IMR-90 (cell line): ENCODE measurements around the gene EIF1AX. TPM values are rescaled to one million over a fixed set of nuclear protein-coding genes. Genes with fewer than 3 reads are reported as not detected.

Experiments used
- ATAC-seq: fragments of 200-7000 bp; cut with Tn5 transposase; 2 replicates; pipeline ENCODE4 v1.9.1; 2020; ENCODE audit warnings: low read depth, mild to moderate bottlenecking, moderate library complexity
- BruUV-seq: library from RNA; stranded (reverse); fragments of 400-500 nt; replicated peaks from 2 replicates; lab custom pipeline; 2021; lab: Mats Ljungman, UMichigan
- CTCF ChIA-PET: fragments of 300-600 bp; formaldehyde crosslinking; extraction: SDS; loops from one replicate; lab custom pipeline; 2021; ENCODE audit warnings: antibody characterized with exemption; lab: Yijun Ruan, JAX
- POLR2A ChIA-PET: fragments of 300-600 bp; sonication (Branson Sonifier 250); formaldehyde crosslinking; loops from one replicate; lab custom pipeline; 2022; ENCODE audit warnings: antibody characterized with exemption; ENCODE audit not compliant: unreplicated experiment; lab: Charles Lee
- DNase-seq: peaks from one replicate; pipeline ENCODE4 v3.0.0; 2013
- H2AFZ ChIP-seq: replicated peaks from 2 replicates; pipeline ENCODE3; 2013; ENCODE audit warnings: low read length, mild to moderate bottlenecking; ENCODE audit not compliant: poor library complexity
- H2AK5ac ChIP-seq: 2 replicates; pipeline ENCODE4 v1.6.1; 2013; ENCODE audit warnings: low read depth, low read length, inconsistent platforms
- H2AK9ac ChIP-seq: replicated peaks from 2 replicates; pipeline ENCODE3; 2013; ENCODE audit warnings: mild to moderate bottlenecking, low read depth, low read length, moderate library complexity; ENCODE audit not compliant: poor library complexity
- H2BK120ac ChIP-seq: 2 replicates; pipeline ENCODE4 v1.6.1; 2013; ENCODE audit warnings: low read depth, low read length, inconsistent platforms
- H2BK15ac ChIP-seq: 3 replicates; pipeline ENCODE4 v1.6.1; 2013; ENCODE audit warnings: low read depth, low read length, inconsistent platforms
- H2BK20ac ChIP-seq: 2 replicates; pipeline ENCODE4 v1.6.1; 2013; ENCODE audit warnings: low read depth, mild to moderate bottlenecking, inconsistent platforms, low read length, moderate library complexity
- H2BK5ac ChIP-seq: 2 replicates; pipeline ENCODE4 v1.6.1; 2013; ENCODE audit warnings: mild to moderate bottlenecking, low read depth, low read length, inconsistent platforms; ENCODE audit not compliant: poor library complexity, severe bottlenecking
- H3K14ac ChIP-seq: replicated peaks from 2 replicates; pipeline ENCODE4 v1.6.1; 2013; ENCODE audit warnings: low read depth, low read length, inconsistent platforms
- H3K18ac ChIP-seq: 2 replicates; pipeline ENCODE4 v1.6.1; 2013; ENCODE audit warnings: low read depth, low read length, control low read depth
- H3K23ac ChIP-seq: 2 replicates; pipeline ENCODE4 v1.6.1; 2013; ENCODE audit warnings: low read depth, low read length, inconsistent platforms
- H3K27ac ChIP-seq: 2 replicates; pipeline ENCODE4 v1.5.1; 2013; ENCODE audit warnings: mild to moderate bottlenecking, control low read depth, low read length; ENCODE audit not compliant: insufficient read depth
- H3K27me3 ChIP-seq: 2 replicates; pipeline ENCODE4 v1.6.1; 2013; ENCODE audit warnings: low read length; ENCODE audit not compliant: control insufficient read depth, insufficient read depth
- H3K36me3 ChIP-seq: 2 replicates; pipeline ENCODE4 v1.6.1; 2013; ENCODE audit warnings: low read length, mixed read lengths; ENCODE audit not compliant: control insufficient read depth, insufficient read depth
- H3K4ac ChIP-seq: 2 replicates; pipeline ENCODE4 v1.6.1; 2013; ENCODE audit warnings: low read depth, low read length, inconsistent platforms
- H3K4me1 ChIP-seq: 2 replicates; pipeline ENCODE4 v1.6.1; 2013; ENCODE audit warnings: low read length, mixed read lengths; ENCODE audit not compliant: control insufficient read depth, insufficient read depth
- H3K4me2 ChIP-seq: 2 replicates; pipeline ENCODE4 v1.6.1; 2013; ENCODE audit warnings: low read depth, mild to moderate bottlenecking, control low read depth, low read length, moderate library complexity
- H3K4me3 ChIP-seq: 2 replicates; pipeline ENCODE4 v1.5.1; 2013; ENCODE audit warnings: low read depth, mild to moderate bottlenecking, control low read depth, low read length, moderate library complexity; ENCODE audit not compliant: insufficient read depth
- H3K56ac ChIP-seq: 2 replicates; pipeline ENCODE4 v1.6.1; 2013; ENCODE audit warnings: low read length, inconsistent platforms; ENCODE audit not compliant: insufficient read depth; ENCODE audit errors: extremely low read depth
- H3K79me1 ChIP-seq, 2 experiments: 2 replicates each; pipeline ENCODE4 v1.6.1; 2013; ENCODE audit warnings: low read length in 2 of 2, inconsistent platforms in 1 of 2, low read depth in 1 of 2
- H3K9ac ChIP-seq: 2 replicates; pipeline ENCODE4 v1.6.1; 2013; ENCODE audit warnings: low read depth, low read length, control low read depth
- H3K9me1 ChIP-seq: 2 replicates; pipeline ENCODE4 v1.6.1; 2013; ENCODE audit warnings: low read length, inconsistent platforms; ENCODE audit not compliant: insufficient read depth
- H3K9me3 ChIP-seq: 2 replicates; pipeline ENCODE4 v1.6.1; 2013; ENCODE audit warnings: low read length; ENCODE audit not compliant: control insufficient read depth, insufficient read depth
- H4K20me1 ChIP-seq: 2 replicates; pipeline ENCODE4 v1.6.1; 2013; ENCODE audit warnings: low read length, inconsistent platforms; ENCODE audit not compliant: insufficient read depth
- H4K5ac ChIP-seq: 2 replicates; pipeline ENCODE4 v1.6.1; 2013; ENCODE audit warnings: mild to moderate bottlenecking, low read depth, low read length, control low read depth
- H4K8ac ChIP-seq, 2 experiments: 2 replicates each; pipeline ENCODE4 v1.6.1; 2013; ENCODE audit warnings: low read depth in 2 of 2, low read length in 2 of 2, control low read depth in 1 of 2, inconsistent platforms in 1 of 2
- H4K91ac ChIP-seq: 2 replicates; pipeline ENCODE4 v1.6.1; 2013; ENCODE audit warnings: low read depth, low read length, inconsistent platforms; ENCODE audit not compliant: insufficient read depth
- BHLHE40 ChIP-seq: fragments of 150-350 bp; IDR thresholded peaks from 2 replicates; pipeline ENCODE4 v1.6.1; 2016; ENCODE audit warnings: mild to moderate bottlenecking, low read depth, low read length
- CEBPB ChIP-seq: IDR thresholded peaks from 2 replicates; pipeline ENCODE4 v1.6.1; 2012; ENCODE audit warnings: low read depth, low read length, improper control_type of control experiment
- CHD1 ChIP-seq: IDR thresholded peaks from 2 replicates; pipeline ENCODE4 v1.6.1; 2012; ENCODE audit warnings: low read depth, low read length, improper control_type of control experiment
- FOS ChIP-seq: fragments of 150-350 bp; IDR thresholded peaks from 2 replicates; pipeline ENCODE4 v1.6.1; 2016; ENCODE audit warnings: low read depth, low read length
- MAFK ChIP-seq: IDR thresholded peaks from 2 replicates; pipeline ENCODE4 v1.6.1; 2012; ENCODE audit warnings: low read depth, low read length, improper control_type of control experiment
- MAZ ChIP-seq: IDR thresholded peaks from 2 replicates; pipeline ENCODE4 v1.6.1; 2012; ENCODE audit warnings: low read depth, mild to moderate bottlenecking, low read length, improper control_type of control experiment, moderate library complexity, borderline replicate concordance
- MXI1 ChIP-seq: IDR thresholded peaks from 2 replicates; pipeline ENCODE4 v1.6.1; 2012; ENCODE audit warnings: low read depth, mild to moderate bottlenecking, low read length, moderate library complexity, borderline replicate concordance
- NFE2L2 ChIP-seq: fragments of 150-350 bp; IDR thresholded peaks from 2 replicates; pipeline ENCODE4 v1.6.1; 2016; ENCODE audit warnings: low read depth, mild to moderate bottlenecking, low read length
- POLR2A ChIP-seq: IDR thresholded peaks from 2 replicates; pipeline ENCODE4 v1.6.1; 2012; ENCODE audit warnings: mild to moderate bottlenecking, low read depth, low read length
- RAD21 ChIP-seq: IDR thresholded peaks from 2 replicates; pipeline ENCODE4 v1.6.1; 2012; ENCODE audit warnings: low read length, improper control_type of control experiment
- RCOR1 ChIP-seq: IDR thresholded peaks from 2 replicates; pipeline ENCODE4 v1.6.1; 2012; ENCODE audit warnings: mild to moderate bottlenecking, low read length, improper control_type of control experiment; ENCODE audit not compliant: insufficient replicate concordance
- RFX5 ChIP-seq: IDR thresholded peaks from 2 replicates; pipeline ENCODE4 v1.8.0; 2012; ENCODE audit warnings: low read depth, mild to moderate bottlenecking, low read length, moderate library complexity
- SMC3 ChIP-seq: fragments of 150-350 bp; IDR thresholded peaks from 2 replicates; pipeline ENCODE4 v1.6.1; 2016; ENCODE audit warnings: low read depth, mild to moderate bottlenecking, antibody characterized with exemption, low read length, moderate library complexity
- WGBS, 2 experiments: methylation state at CpG; one replicate each; pipeline versions ENCODE4 v1.1.5 to v1.1.7; 2013; ENCODE audit warnings: missing lambda C conversion rate in 2 of 2; ENCODE audit not compliant: insufficient read length in 1 of 2; ENCODE audit errors: extremely low coverage in 2 of 2; 5-methylcytosine and 5-hydroxymethylcytosine counted together
- dilution Hi-C: fragments of 300-500 bp; cut with HindIII; formaldehyde crosslinking; loops from one replicate; pipeline ENCODE4 v1.14.3; 2018; ENCODE audit warnings: low sequenced_read_pairs; ENCODE audit not compliant: unreplicated experiment
- in situ Hi-C: fragments of 300-500 bp; cut with MboI; formaldehyde crosslinking; loops from 3 replicates; pipeline ENCODE4 v1.14.3; 2019; ENCODE audit warnings: low sequenced_read_pairs, inconsistent platforms, mixed read lengths
- intact Hi-C: fragments of 100-400 bp; cut with micrococcal nuclease; formaldehyde crosslinking; loops from 2 replicates; pipeline ENCODE4 v1.10.0; 2022
- polyA plus RNA-seq, 3 experiments: library from polyadenylated mRNA; depleted of rRNA; stranded (reverse); fragments of >200 nt; gene quantifications; 2 replicates each; pipeline ENCODE4 v1.2.3, GENCODE V29; 2012; ENCODE audit warnings: low replicate concordance in 1 of 3
- total RNA-seq: library from RNA; depleted of rRNA; stranded (reverse); fragments of >200 nt; gene quantifications from 2 replicates; pipeline ENCODE4 v1.2.3, GENCODE V29; 2012
- TF ChIP-seq, protein P1 (sequence below): fragments of 150-350 bp; IDR thresholded peaks from 2 replicates; pipeline ENCODE4 v1.6.1; 2016; ENCODE audit warnings: low read depth, mild to moderate bottlenecking, low read length, moderate library complexity, borderline replicate concordance
- TF ChIP-seq, protein P2 (sequence below): conservative IDR thresholded peaks from 2 replicates; pipeline ENCODE4 v1.5.1; 2012; ENCODE audit warnings: mild to moderate bottlenecking, low read depth, low read length, improper control_type of control experiment
- TF ChIP-seq, protein P3 (sequence below): fragments of 150-350 bp; IDR thresholded peaks from 2 replicates; pipeline ENCODE4 v1.6.1; 2017; ENCODE audit warnings: mild to moderate bottlenecking, antibody characterized with exemption, low read length, low read depth

Gene EIF1AX
- total and polyA plus RNA-seq, 2 of the 4 experiments (the other 2 are of a cell fraction), result 12.2 to 44.5 TPM

DNA sequence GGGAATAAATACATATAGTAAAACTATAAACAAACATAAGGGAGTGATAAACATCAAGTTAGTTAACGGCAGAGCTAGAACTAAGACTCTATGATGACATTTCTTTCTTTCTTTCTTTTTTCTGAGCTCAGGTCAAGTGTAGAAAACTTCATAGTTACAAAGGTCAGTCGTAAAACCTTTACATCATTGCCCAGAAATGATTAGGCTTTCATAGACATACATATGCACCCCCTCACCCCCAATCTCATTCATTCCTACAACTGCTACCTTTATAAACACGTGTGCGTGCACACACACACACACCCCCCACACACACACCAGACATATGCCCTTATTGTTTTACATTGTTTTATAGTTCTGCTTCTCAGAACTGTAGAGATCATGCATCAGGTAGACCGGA, 5.7 kb downstream of the EIF1AX start:
- H2BK120ac ChIP-seq, result no peak overlapping the region
- peaks cover 12 to 16% of the 10 kb centered on the region in 2 experiments for H3K79me1 ChIP-seq
- dilution Hi-C loops (no loop called here), intact Hi-C loops (no loop called here), in situ Hi-C loops (no loop called here)
- POLR2A ChIA-PET, result no interaction called here
- no peak overlapping the region for H2AK9ac ChIP-seq
- no peak overlapping the region for H3K4me3 ChIP-seq
- H3K36me3 ChIP-seq, result peaks cover 29% of the 10 kb centered on the region
- no peak for TF ChIP-seq SMC3
- TF ChIP-seq MAFK, result no peak
- TF ChIP-seq MXI1, result no peak
- no peak for TF ChIP-seq BHLHE40
- no peak for TF ChIP-seq CHD1
- no peak for TF ChIP-seq RAD21
- TF ChIP-seq, protein P1, sequence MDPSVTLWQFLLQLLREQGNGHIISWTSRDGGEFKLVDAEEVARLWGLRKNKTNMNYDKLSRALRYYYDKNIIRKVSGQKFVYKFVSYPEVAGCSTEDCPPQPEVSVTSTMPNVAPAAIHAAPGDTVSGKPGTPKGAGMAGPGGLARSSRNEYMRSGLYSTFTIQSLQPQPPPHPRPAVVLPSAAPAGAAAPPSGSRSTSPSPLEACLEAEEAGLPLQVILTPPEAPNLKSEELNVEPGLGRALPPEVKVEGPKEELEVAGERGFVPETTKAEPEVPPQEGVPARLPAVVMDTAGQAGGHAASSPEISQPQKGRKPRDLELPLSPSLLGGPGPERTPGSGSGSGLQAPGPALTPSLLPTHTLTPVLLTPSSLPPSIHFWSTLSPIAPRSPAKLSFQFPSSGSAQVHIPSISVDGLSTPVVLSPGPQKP, result no peak
- no peak for TF ChIP-seq NFE2L2
- TF ChIP-seq FOS, result no peak
- TF ChIP-seq POLR2A, result no peak
- no peak for TF ChIP-seq RFX5
- TF ChIP-seq RCOR1, result no peak
- TF ChIP-seq, protein P2, sequence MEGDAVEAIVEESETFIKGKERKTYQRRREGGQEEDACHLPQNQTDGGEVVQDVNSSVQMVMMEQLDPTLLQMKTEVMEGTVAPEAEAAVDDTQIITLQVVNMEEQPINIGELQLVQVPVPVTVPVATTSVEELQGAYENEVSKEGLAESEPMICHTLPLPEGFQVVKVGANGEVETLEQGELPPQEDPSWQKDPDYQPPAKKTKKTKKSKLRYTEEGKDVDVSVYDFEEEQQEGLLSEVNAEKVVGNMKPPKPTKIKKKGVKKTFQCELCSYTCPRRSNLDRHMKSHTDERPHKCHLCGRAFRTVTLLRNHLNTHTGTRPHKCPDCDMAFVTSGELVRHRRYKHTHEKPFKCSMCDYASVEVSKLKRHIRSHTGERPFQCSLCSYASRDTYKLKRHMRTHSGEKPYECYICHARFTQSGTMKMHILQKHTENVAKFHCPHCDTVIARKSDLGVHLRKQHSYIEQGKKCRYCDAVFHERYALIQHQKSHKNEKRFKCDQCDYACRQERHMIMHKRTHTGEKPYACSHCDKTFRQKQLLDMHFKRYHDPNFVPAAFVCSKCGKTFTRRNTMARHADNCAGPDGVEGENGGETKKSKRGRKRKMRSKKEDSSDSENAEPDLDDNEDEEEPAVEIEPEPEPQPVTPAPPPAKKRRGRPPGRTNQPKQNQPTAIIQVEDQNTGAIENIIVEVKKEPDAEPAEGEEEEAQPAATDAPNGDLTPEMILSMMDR, result no peak
- TF ChIP-seq CEBPB, result no peak
- no peak for TF ChIP-seq MAZ
- TF ChIP-seq, protein P3, sequence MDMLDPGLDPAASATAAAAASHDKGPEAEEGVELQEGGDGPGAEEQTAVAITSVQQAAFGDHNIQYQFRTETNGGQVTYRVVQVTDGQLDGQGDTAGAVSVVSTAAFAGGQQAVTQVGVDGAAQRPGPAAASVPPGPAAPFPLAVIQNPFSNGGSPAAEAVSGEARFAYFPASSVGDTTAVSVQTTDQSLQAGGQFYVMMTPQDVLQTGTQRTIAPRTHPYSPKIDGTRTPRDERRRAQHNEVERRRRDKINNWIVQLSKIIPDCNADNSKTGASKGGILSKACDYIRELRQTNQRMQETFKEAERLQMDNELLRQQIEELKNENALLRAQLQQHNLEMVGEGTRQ, result no peak
- no peak overlapping the region for H2BK15ac ChIP-seq
- no peak overlapping the region for H2AK5ac ChIP-seq
- no peak overlapping the region for H2AFZ ChIP-seq
- H3K9ac ChIP-seq, result no peak overlapping the region
- no peak overlapping the region for H3K27ac ChIP-seq
- H3K4me1 ChIP-seq, result peaks cover 4% of the 10 kb centered on the region
- ATAC-seq (no peak), DNase-seq (no peak)
- H3K18ac ChIP-seq, result no peak overlapping the region
- no peak overlapping the region for H3K14ac ChIP-seq
- no peak overlapping the region for H4K91ac ChIP-seq
- no peak overlapping the region for H4K5ac ChIP-seq
- peaks cover 21% of the 10 kb centered on the region for H4K20me1 ChIP-seq
- no peaks in the 10 kb centered on the region for H3K9me3 ChIP-seq
- CTCF ChIA-PET, result no interaction called here
- 88% methylated on average over 1 of the region's 5 CpGs; no CpG with 5 or more reads in 1 of the 2 experiments for WGBS, 2 experiments
- no peak overlapping the region for H3K4ac ChIP-seq
- H2BK5ac ChIP-seq, result no peak overlapping the region
- no peak overlapping the region for H4K8ac ChIP-seq
- no peaks in the 10 kb centered on the region for H3K27me3 ChIP-seq
- H3K56ac ChIP-seq, result no peak overlapping the region
- no peak overlapping the region for H3K23ac ChIP-seq
- no TSS peak for BruUV-seq
- no peak overlapping the region for H2BK20ac ChIP-seq
- peaks cover 5% of the 10 kb centered on the region; the same call in 1 of the 2 replicates for H3K9me1 ChIP-seq
- no peak overlapping the region for H3K4me2 ChIP-seq
